ENCODE data around the gene EMILIN2.
"Not testable (repeated sequence)": the region's sequence is repeated elsewhere in the genome, so short reads cannot be mapped to it uniquely, and the experiment has no call there.

Gene EMILIN2

GRCh38 chr18:2846636-2847316 lies at the start of gene EMILIN2:
Gene EMILIN2 (plus strand): TSS chr18:2847006. CDS start chr18:2847189, 183 bp downstream.
- peak; percentile 84 for DNase-seq

GRCh38 chr18:2797951-2798350 lies 48.9 kb upstream of the EMILIN2 start:
- no peak for DNase-seq

- DNase-seq = no peak
These were observed 47.4 kb upstream of the EMILIN2 start for GRCh38 chr18:2799369-2799768.

- no peak for DNase-seq
These were observed 40.5 kb upstream of the EMILIN2 start for GRCh38 chr18:2805970-2806943.

GRCh38 chr18:2808640-2809039 lies 38.2 kb upstream of the EMILIN2 start:
- DNase-seq = not testable (repeated sequence)

GRCh38 chr18:2809666-2810183 lies 37.1 kb upstream of the EMILIN2 start:
- DNase-seq = not testable (repeated sequence)

- no peak for DNase-seq
These were observed 35.4 kb upstream of the EMILIN2 start for GRCh38 chr18:2811416-2811815.

- DNase-seq = no peak
These were observed 31.9 kb upstream of the EMILIN2 start for GRCh38 chr18:2814928-2815327.

- no peak for DNase-seq
These were observed 28.5 kb upstream of the EMILIN2 start for GRCh38 chr18:2818281-2818680.

- no peak for DNase-seq
These were observed 25.1 kb upstream of the EMILIN2 start for GRCh38 chr18:2821695-2822094.

- DNase-seq = no peak
These were observed 24.4 kb upstream of the EMILIN2 start for GRCh38 chr18:2822213-2822921.

GRCh38 chr18:2823202-2823601 lies 23.6 kb upstream of the EMILIN2 start:
- no peak for DNase-seq

GRCh38 chr18:2823966-2824365 lies 22.8 kb upstream of the EMILIN2 start:
- no peak for DNase-seq

GRCh38 chr18:2824865-2825264 lies 21.9 kb upstream of the EMILIN2 start:
- DNase-seq = no peak

GRCh38 chr18:2825613-2826175 lies 21.1 kb upstream of the EMILIN2 start:
- no peak for DNase-seq

- DNase-seq = no peak
These were observed 20.2 kb upstream of the EMILIN2 start for GRCh38 chr18:2826581-2826980.

GRCh38 chr18:2827061-2827460 lies 19.7 kb upstream of the EMILIN2 start:
- DNase-seq = no peak

- not testable (repeated sequence) for DNase-seq
These were observed 10.7 kb upstream of the EMILIN2 start for GRCh38 chr18:2836118-2836517.

- DNase-seq = not testable (repeated sequence)
These were observed 9.5 kb upstream of the EMILIN2 start for GRCh38 chr18:2837290-2837689.

- no peak for DNase-seq
These were observed 7.6 kb upstream of the EMILIN2 start for GRCh38 chr18:2839202-2839601.

- DNase-seq = no peak
These were observed 6.3 kb upstream of the EMILIN2 start for GRCh38 chr18:2840521-2840920.

GRCh38 chr18:2843146-2843545 lies 3.7 kb upstream of the EMILIN2 start:
- DNase-seq = peak; percentile 12

GRCh38 chr18:2845172-2845571 lies 1.6 kb upstream of the EMILIN2 start:
- peak; percentile 39 for DNase-seq

Data from CD4-positive, alpha-beta T cell treated with Interferon gamma for 1 hour (primary cell).